ENCODE data around the gene SRGAP2B. TPM values are rescaled to one million over a fixed set of nuclear protein-coding genes. Genes with fewer than 3 reads are reported as not detected.

The SRGAP2B gene
- total and polyA plus RNA-seq, 2 donors, result 7.0 to 10.3 TPM

Other genes starting within 250 kb of the SRGAP2B start
- 4.3 TPM for gene FAM72D, start 646 bp upstream of the SRGAP2B start, total RNA-seq
- 2.0 TPM for gene FAM72D, start 646 bp upstream of the SRGAP2B start, polyA plus RNA-seq
- not detected for gene PPIAL4D, start 146.8 kb upstream of the SRGAP2B start, total RNA-seq
- gene PPIAL4D, start 146.8 kb upstream of the SRGAP2B start, polyA plus RNA-seq, result not detected